NCI-H187 (cell line): ENCODE measurements around the gene CXCL14.
"Not testable (repeated sequence)": the region's sequence is repeated elsewhere in the genome, so short reads cannot be mapped to it uniquely, and the experiment has no call there.

ENCODE experiments used
- DNase-seq, 2 experiments: peaks; one replicate each; lab custom pipeline; 2025; lab: John Stamatoyannopoulos, UW

The CXCL14 gene

GRCh38 chr5:135543001-135543484 is 35.7 kb downstream of the CXCL14 start:
- no peak for DNase-seq

GRCh38 chr5:135541807-135542502 is 36.8 kb downstream of the CXCL14 start:
- DNase-seq = peak in 1 of 2 experiments; percentile 33

- peak in 1 of 2 experiments; percentile 35 for DNase-seq
These were observed 39.3 kb downstream of the CXCL14 start for GRCh38 chr5:135539430-135540005.

GRCh38 chr5:135538261-135538660 is 40.5 kb downstream of the CXCL14 start:
- DNase-seq = no peak

GRCh38 chr5:135537745-135538144 is 41.0 kb downstream of the CXCL14 start:
- no peak for DNase-seq

- DNase-seq = no peak
These were observed 41.5 kb downstream of the CXCL14 start for GRCh38 chr5:135537271-135537670.

- peak in 1 of 2 experiments; percentile 42 for DNase-seq
These were observed 42.7 kb downstream of the CXCL14 start, which contains the start of gene NEUROG1 for GRCh38 chr5:135535820-135536801. TSS of gene NEUROG1 (minus strand) at chr5:135535964. CDS start at chr5:135535690, 274 bp downstream.

- DNase-seq = no peak
These were observed 43.4 kb downstream of the CXCL14 start for GRCh38 chr5:135535420-135535819.

- no peak for DNase-seq
These were observed 44.0 kb downstream of the CXCL14 start for GRCh38 chr5:135534609-135535419.

- DNase-seq = no peak
These were observed 45.0 kb downstream of the CXCL14 start for GRCh38 chr5:135533794-135534193.

- DNase-seq = no peak
These were observed 45.5 kb downstream of the CXCL14 start for GRCh38 chr5:135533334-135533733.

- not testable (repeated sequence) for DNase-seq
These were observed 49.2 kb downstream of the CXCL14 start for GRCh38 chr5:135529576-135529975.

- no peak for DNase-seq
These were observed 51.9 kb downstream of the CXCL14 start for GRCh38 chr5:135526924-135527323.

- DNase-seq = no peak
These were observed 56.8 kb downstream of the CXCL14 start for GRCh38 chr5:135521964-135522363.
